Left lung (tissue), 10 donors: ENCODE data around the gene PHKA2. TPM values are rescaled to one million over a fixed set of nuclear protein-coding genes. Genes with fewer than 3 reads are reported as not detected.

Source experiments
- ATAC-seq: fragments of 200-7000 bp; cut with Tn5 transposase; one replicate; pipeline ENCODE4 v1.9.1; 2020; ENCODE audit warnings: moderate library complexity
- DNase-seq, 4 donors: peaks; one replicate each; pipeline ENCODE4 v3.0.0-alpha.2; 2013 to 2020
- H3K27ac ChIP-seq, 2 donors: fragments of 200-600 bp; sonication (generic) in 1 of 2; one replicate each; pipeline versions ENCODE4 v1.5.0 to v1.8.0; 2020 to 2021
- H3K27me3 ChIP-seq, 2 donors: fragments of 200-600 bp; sonication (generic) in 1 of 2; one replicate each; pipeline versions ENCODE4 v1.5.0 to v1.8.0; 2020 to 2021
- H3K36me3 ChIP-seq, 2 donors: fragments of 200-600 bp; sonication (generic) in 1 of 2; one replicate each; pipeline versions ENCODE4 v1.5.0 to v1.8.0; 2020 to 2021
- H3K4me1 ChIP-seq, 2 donors: fragments of 200-600 bp; one replicate each; pipeline ENCODE4 v1.8.0; 2021
- H3K4me3 ChIP-seq, 2 donors: fragments of 200-600 bp; sonication (generic) in 1 of 2; one replicate each; pipeline versions ENCODE4 v1.5.0 to v1.8.0; 2020 to 2021; ENCODE audit warnings: mild to moderate bottlenecking in 1 of 2
- H3K9me3 ChIP-seq, 2 donors: fragments of 200-600 bp; sonication (generic) in 1 of 2; one replicate each; pipeline versions ENCODE4 v1.5.0 to v1.8.0; 2020 to 2021
- CTCF ChIP-seq, 2 donors: fragments of 200-600 bp; sonication (generic) in 1 of 2; IDR thresholded peaks; one replicate each; pipeline versions ENCODE4 v1.5.0 to v1.8.0; 2021; ENCODE audit warnings: antibody characterized with exemption in 2 of 2
- intact Hi-C, 2 donors: fragments of 100-400 bp; cut with DNase I; formaldehyde crosslinking; loops; one replicate each; pipeline versions ENCODE4 v1.11.2 to v1.14.2; 2022
- polyA plus RNA-seq, 6 donors: library from polyadenylated mRNA; unstranded; fragments of 120-200 nt; gene quantifications; one replicate each; pipeline ENCODE4 v1.2.1, GENCODE V29; 2013; ENCODE audit not compliant: insufficient read length in 6 of 6
- total RNA-seq, 2 donors: library from RNA; stranded (reverse); fragmentation: NEBNext Ultra II Directional; extraction: Animal tissue kit (Norgen Biotek cat#: 25700); gene quantifications; one replicate each; pipeline ENCODE4 v1.2.1, GENCODE V29; 2021
- donor health status: DM: no; HTN: yes; CAD: no.
- donor health status: DM: no; HTN: no; CAD: no.

The PHKA2 gene
- total and polyA plus RNA-seq, 8 donors: 26.1 to 45.8 (median 38.0) TPM

- peaks cover 0 to 22% of the 10 kb centered on the region in 2 donors for H3K36me3 ChIP-seq
- no peak overlapping the region for H3K27ac ChIP-seq
- no peak for TF ChIP-seq CTCF (IDR thresholded peaks at IDR 0.05)
- H3K9me3 ChIP-seq: no peaks in the 10 kb centered on the region
- intact Hi-C loops: loop anchor here in 1 of 2 donors (10.0 kb wide), 1 partner anchor 475 kb away; no protein-coding TSS in a partner anchor
- no peaks in the 10 kb centered on the region for H3K27me3 ChIP-seq
- ATAC-seq: no peak
- DNase-seq: no peak
- H3K4me1 ChIP-seq: peaks cover 3 to 17% of the 10 kb centered on the region in 2 donors
- no peak overlapping the region for H3K4me3 ChIP-seq
Measured at GRCh38 chrX:18890049-18890381, 93.9 kb downstream of the PHKA2 start.

- intact Hi-C loops: loop anchor here in 1 of 2 donors (10.0 kb wide), 1 partner anchor 475 kb away; no protein-coding TSS in a partner anchor
- DNase-seq (no peak), ATAC-seq (no peak)
- H3K27ac ChIP-seq: no peak overlapping the region
- TF ChIP-seq CTCF (IDR thresholded peaks at IDR 0.05): no peak
- no peaks in the 10 kb centered on the region for H3K9me3 ChIP-seq
- H3K4me3 ChIP-seq: no peak overlapping the region
- peaks cover 0 to 22% of the 10 kb centered on the region in 2 donors for H3K36me3 ChIP-seq
- peaks cover 3 to 17% of the 10 kb centered on the region in 2 donors for H3K4me1 ChIP-seq
- H3K27me3 ChIP-seq: no peaks in the 10 kb centered on the region
Measured at GRCh38 chrX:18889346-18890048, 94.4 kb downstream of the PHKA2 start.

- Histone ChIP-seq H3K36me3 (peaks cover 0 to 15% of the 10 kb centered on the region in 2 donors), H3K4me1 (peaks cover 3 to 17% of the 10 kb centered on the region in 2 donors), H3K27me3 (no peaks in the 10 kb centered on the region), H3K27ac (peak overlapping the region in 1 of 2 donors; percentile 86), H3K4me3 (no peak overlapping the region), H3K9me3 (no peaks in the 10 kb centered on the region)
- intact Hi-C loops: no loop called here
- no peak for TF ChIP-seq CTCF (IDR thresholded peaks at IDR 0.05)
- no peak for DNase-seq
- no peak for ATAC-seq
Measured at GRCh38 chrX:18888281-18888680, 95.6 kb downstream of the PHKA2 start.

- intact Hi-C loops: no loop called here
- Histone ChIP-seq H3K27ac (peak overlapping the region; percentile 84 to 86), H3K4me3 (no peak overlapping the region), H3K27me3 (no peaks in the 10 kb centered on the region), H3K4me1 (peaks cover 3 to 17% of the 10 kb centered on the region in 2 donors), H3K9me3 (no peaks in the 10 kb centered on the region), H3K36me3 (peaks cover 0 to 15% of the 10 kb centered on the region in 2 donors)
- TF ChIP-seq CTCF (IDR thresholded peaks at IDR 0.05): no peak
- ATAC-seq (peak; percentile 0), DNase-seq (peak in 2 of 4 donors; percentile 54 to 70)
Measured at GRCh38 chrX:18887825-18888212, 96.1 kb downstream of the PHKA2 start.

- no peaks in the 10 kb centered on the region for H3K27me3 ChIP-seq
- TF ChIP-seq CTCF (IDR thresholded peaks at IDR 0.05): no peak
- intact Hi-C loops: no loop called here
- H3K4me1 ChIP-seq: peaks cover 3 to 17% of the 10 kb centered on the region in 2 donors
- peak in 1 of 4 donors; percentile 56 for DNase-seq
- ATAC-seq: peak; percentile 11
- peak overlapping the region; percentile 84 to 86 for H3K27ac ChIP-seq
- H3K36me3 ChIP-seq: peaks cover 0 to 12% of the 10 kb centered on the region in 2 donors
- H3K9me3 ChIP-seq: no peaks in the 10 kb centered on the region
- H3K4me3 ChIP-seq: peak overlapping the region in 1 of 2 donors; percentile 38
Measured at GRCh38 chrX:18887177-18887824, 96.6 kb downstream of the PHKA2 start.
